NCI-H748 (cell line): ENCODE data around the gene PCBD2.
"Not testable (repeated sequence)": the region's sequence is repeated elsewhere in the genome, so short reads cannot be mapped to it uniquely, and the experiment has no call there.

ENCODE experiments used
- DNase-seq: peaks from one replicate; lab custom pipeline; 2025; ENCODE audit not compliant: unreplicated experiment; lab: John Stamatoyannopoulos, UW

PCBD2 gene

DNA sequence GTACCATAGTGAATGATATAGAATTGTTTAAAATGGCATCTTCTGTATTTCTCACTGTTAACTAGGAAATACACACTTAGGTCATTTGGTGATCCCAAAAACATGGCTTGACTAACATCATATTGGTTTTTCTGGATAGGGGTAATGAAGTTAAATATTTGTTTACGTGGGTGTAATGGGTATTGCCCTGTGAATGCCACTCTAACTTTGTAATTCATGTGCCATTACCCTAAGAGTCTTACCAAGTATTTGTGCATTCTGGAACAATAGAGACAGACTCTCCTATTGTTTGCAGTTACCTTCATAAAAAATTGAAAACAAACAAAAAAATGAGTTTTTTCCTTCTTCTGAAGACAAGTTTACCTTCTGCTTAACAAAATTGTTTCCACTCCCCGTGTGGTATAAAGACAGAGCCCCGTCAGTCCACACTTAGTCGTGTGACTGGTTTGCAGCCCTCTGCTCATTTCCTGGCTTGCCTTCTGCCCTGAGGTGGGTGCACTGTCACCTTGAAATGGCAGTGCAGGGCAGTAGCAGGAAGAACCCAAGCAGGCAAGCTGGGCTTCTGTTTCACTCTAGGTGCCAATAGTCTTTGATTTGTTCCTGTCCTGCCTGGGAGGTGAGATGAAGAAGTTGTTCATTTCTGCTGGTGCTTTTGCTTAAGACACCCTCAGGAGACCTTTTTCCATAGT, 53.1 kb downstream of the PCBD2 start:
- DNase-seq: peak; percentile 12

DNA sequence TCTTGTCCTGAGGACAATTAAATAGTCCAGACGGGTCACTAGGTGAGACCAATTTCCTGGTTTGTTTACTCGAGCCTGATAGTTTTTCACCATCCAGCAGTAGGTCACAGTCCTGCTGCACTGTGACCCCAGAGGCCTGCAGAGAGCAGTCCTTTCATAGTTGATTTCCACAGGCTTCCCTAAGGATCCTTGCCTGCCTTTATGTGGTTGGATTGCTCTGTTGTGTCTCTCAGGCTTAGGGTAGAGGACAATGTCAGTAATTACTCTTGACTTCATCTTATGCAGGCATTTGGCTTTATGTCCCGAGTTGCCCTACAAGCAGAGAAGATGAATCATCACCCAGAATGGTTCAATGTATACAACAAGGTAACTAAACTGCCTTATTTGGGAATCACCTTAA, 53.8 kb downstream of the PCBD2 start:
- DNase-seq: no peak

- DNase-seq: no peak
These were observed 58.2 kb downstream of the PCBD2 start for GRCh38 chr5:134963098-134963497.

DNA sequence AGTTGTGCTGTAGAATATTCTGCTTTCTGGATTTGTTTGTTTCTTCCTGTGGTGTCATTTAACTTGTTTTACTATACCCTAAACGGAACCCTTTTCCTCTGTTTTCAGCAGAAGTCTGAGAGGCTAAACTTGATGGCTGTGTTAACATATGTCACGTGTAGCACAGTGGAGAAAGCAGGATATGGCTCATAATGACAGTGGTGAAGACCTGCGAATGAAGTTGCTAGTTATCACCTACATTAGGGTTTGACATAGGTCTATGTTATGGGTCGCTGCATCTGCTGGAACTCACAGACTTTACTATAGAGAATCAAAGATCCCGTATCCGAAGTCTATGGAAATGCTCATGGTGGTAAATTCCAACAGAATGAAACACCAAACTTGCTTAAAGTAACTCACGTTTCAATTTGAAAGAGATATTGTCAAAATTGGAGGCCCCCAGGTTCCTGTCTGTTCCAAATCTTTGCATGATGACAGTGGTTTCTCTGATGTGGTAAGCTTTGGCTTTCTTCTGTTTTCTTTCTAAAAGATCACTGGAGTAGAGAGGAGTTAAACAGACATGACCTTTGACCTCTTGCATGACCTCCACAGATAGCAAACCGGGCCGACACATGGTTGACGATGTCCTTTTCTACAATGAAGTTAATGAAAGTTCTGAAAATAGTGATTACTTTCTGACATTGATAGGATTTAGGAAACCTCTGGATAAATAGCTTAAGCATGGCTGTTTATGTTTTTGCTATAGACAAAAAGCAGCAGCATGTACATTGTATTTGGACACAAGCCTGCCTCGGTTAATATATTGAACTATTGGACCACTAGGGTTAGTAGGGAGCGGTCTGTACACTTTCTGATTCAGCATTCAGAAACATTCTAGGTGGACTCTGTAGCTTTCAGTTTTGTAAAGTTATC, 59.7 kb downstream of the PCBD2 start:
- no peak for DNase-seq

GRCh38 chr5:134965271-134965825, 60.4 kb downstream of the PCBD2 start:
- no peak for DNase-seq

DNA sequence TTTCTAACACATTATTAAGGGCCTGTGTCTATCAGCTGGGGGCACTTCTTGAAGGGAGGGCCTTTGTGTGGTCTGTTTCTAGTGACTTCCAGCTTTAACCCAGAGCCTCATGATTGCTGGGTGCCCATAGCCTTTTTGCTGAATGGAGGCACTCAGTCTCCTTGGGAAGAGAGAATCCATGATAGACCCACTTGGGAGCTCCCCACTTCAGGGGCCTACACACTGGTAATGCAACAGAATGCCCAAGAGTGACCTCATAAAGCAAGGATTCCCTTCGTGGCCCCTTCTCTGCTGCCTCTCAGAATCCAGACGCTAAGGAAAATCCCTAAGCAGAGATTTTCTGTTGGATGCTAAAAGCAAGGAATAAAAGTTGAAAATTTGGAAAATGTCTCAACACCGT, 62.7 kb downstream of the PCBD2 start, which contains the start of gene CATSPER3:
Gene CATSPER3 (plus strand): TSS at position 301 of the 400 bp plus-strand sequence. CDS start 85 bp downstream, at position 386.
- no peak for DNase-seq

DNA sequence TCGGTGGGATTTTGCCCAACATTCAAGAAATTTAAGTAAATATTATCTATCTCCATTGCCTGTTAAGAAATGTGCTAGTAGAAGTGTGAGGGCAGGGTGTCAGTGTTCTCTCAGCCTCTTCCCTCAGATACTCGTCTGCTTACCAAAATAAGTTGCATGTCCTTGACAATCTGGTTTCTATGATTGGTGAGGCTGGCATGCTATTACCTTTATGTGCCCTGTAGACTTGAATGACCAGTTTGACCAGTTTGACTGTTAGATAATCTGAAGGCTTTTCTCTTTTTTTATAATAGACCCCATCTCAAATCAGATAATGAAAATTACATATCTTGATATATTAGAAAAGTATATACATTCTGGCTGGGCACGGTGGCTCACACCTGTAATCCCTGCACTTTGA, 63.1 kb downstream of the PCBD2 start:
- peak; percentile 55 for DNase-seq

GRCh38 chr5:134969166-134969565, 64.2 kb downstream of the PCBD2 start:
- DNase-seq: no peak

DNA sequence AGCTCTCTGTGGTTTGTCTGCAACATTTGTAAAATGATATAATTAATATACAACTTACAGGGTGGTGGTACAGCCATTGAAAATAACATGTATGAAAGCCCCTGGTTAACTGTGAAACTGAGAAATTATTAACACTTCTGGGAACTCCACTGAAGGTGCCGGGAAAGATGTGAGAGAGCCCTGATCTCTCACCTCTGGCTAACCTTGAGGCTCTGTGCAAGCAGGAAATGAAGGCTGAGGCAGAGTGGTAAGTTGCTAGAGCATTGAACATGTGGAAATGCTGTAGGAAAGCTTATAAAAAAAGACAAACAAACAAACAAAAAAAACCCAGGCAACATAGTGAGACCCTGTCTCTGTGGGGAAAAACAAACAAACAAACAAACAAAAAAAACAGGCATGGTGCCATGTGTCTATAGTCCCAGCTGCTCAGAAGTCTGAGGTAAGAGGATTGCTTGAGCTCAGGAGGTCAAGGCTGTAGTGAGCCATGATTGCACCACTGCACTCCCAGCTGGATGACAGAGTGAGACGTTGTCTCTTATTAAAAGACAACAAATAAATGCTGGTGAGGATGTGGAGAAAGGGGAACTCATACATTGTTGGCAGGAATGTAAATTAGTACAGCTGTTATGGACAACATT, 70.3 kb downstream of the PCBD2 start:
- no peak for DNase-seq

- DNase-seq: no peak
These were observed 70.9 kb downstream of the PCBD2 start for GRCh38 chr5:134975843-134976242.

DNA sequence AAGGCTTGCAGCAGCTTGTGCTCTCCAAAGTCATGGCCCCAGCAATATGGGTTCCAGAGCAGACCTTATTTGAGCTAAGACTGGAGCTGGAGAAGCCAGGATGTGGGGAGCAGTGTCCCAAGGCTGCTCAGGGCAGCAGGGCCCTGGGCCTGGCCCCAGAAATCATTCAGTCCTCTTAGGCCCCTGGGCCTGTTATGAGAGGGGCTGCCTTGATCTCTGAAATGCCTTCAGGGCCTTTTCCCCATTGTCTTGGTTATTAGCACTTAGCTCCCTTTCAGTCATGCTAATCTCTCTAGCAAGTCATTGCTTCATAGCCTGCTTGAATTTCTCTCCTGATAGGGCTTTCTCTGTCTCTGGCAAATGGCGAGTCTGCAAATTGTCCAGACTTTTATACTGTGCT, 71.9 kb downstream of the PCBD2 start:
- no peak for DNase-seq

DNA sequence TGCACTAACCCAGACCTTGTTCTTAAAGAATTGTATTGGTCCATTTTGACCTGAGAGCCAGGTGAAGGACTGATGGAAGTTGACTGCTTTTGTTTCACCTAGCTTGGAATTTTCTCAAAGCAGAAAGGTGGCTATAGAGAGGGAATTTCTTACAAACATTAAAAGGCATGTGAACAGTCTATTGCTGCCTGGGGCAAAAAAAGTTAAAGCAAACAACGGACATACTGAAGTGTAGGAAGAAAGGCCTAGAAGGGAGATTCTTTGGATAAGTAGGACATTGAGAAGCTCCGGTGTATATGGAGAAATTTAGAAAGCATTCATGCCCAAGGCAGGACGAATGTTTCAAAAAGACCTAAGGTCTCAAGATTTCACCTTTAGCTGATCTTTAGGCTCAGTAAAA, 74.5 kb downstream of the PCBD2 start:
- DNase-seq: no peak

- no peak for DNase-seq
These were observed 77.3 kb downstream of the PCBD2 start for GRCh38 chr5:134982230-134982629.

GRCh38 chr5:134989266-134989830, 84.4 kb downstream of the PCBD2 start:
- DNase-seq: no peak

DNA sequence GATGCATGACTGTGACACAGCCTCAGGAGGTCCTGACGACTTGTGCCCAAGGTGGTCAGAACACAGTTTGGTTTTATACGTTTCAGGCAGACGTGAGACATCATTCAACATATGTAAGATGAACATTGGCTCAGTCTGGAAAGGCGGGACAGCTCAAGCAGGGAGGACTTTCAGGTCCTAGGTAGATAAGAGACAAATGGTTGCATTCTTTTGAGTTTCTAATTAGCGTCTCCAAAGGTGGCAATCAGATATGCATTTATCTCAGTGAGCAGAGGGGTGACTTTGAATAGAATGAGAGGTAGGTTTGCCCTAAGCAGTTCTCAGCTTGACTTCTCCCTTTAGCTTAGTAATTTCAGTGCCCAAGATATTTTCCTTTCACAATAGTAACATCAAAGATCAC, 85.3 kb downstream of the PCBD2 start:
- not testable (repeated sequence) for DNase-seq

DNA sequence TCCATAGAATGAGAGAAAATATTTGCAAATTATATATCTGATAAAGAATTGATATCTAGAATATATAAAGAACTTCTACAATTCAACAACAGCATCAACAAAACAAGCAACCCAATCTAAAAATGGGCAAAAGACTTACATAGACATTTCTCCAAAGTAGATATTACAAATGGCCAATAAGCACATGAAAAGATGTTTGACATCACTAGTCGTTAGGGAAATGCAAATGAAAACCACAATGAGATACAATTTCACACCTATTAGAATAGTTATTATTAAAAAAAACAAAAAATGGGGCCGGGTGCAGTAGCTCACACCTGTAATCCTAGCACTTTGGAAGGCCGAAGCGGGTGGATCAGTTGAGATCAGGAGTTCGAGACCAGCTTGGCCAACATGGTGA, 87.2 kb downstream of the PCBD2 start:
- no peak for DNase-seq

- no peak for DNase-seq
These were observed 88.2 kb downstream of the PCBD2 start for GRCh38 chr5:134993161-134993560.

GRCh38 chr5:134994560-134995156, 89.7 kb downstream of the PCBD2 start:
- no peak for DNase-seq

GRCh38 chr5:134995850-134996402, 91.0 kb downstream of the PCBD2 start:
- no peak for DNase-seq

DNA sequence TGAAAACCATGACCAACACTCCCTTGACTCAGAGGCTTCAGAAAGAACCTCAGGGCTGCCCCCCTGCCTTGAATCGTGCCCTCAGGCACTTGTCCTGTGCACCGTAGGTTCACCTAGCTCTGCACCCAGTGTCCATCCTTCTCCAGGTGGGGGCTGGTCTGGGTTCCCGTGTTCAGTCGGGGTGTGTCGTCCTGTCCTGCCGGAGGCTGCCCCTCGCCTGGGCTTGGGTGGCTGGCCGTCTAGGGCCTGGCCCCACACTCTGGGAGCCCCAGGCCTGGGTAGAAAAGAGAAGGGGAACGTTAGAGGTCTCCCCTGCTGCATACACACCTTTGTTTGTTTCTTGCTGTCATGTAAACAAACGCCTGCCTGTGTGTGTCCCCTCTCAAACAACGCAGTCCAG, 92.1 kb downstream of the PCBD2 start:
- no peak for DNase-seq
